GM08714 (cell line): Measurements from ENCODE around the gene PGAM2.

Source experiments
- H3K4me3 ChIP-seq: fragments of 200-500 bp; sonication (Bioruptor generic); 2 replicates; pipeline ENCODE4 v1.5.1; 2014; ENCODE audit warnings: mild to moderate bottlenecking, low read length, inconsistent platforms
- ZNF274 ChIP-seq: IDR thresholded peaks from 2 replicates; pipeline ENCODE4 v1.6.1; 2012; ENCODE audit warnings: mild to moderate bottlenecking, low read depth, low read length

The PGAM2 gene

DNA sequence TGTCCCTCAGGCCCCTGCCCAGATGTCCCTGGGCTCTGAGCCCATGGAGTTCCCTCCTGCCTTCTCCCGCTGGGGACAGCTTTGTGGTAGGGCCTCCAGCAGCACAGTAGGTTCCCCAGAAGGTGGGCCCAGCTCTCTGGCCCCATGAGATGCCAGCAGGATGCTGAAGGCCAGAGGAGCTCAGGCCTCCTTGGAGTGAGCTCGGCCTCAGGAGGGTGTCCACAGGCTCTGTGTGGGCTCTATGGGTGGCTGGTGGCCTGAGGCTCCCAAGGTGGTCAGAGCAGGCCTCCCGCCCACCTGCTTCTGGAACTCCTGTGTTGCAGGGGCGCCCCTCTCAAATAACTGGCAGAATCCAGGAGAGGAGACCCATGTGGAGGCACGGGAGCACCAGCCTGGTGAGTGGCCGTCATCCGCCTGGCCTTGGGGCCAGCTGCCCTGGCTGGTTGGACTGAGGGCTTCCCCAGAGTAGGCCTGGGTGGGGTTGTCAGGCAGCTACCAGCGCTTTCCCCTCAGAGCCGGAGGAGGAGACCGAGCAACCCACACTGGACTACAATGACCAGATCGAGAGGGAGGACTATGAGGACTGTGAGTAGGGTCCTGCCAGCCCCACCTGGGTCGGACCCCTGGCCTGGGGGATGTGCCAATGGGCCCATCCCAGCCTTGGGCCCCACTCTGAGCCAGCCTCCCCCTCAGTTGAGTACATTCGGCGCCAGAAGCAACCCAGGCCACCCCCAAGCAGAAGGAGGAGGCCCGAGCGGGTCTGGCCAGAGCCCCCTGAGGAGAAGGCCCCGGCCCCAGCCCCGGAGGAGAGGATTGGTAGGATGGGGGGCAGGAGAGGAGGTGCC is 42.0 kb upstream of the PGAM2 start:
- no peak overlapping the region for H3K4me3 ChIP-seq
- no peak for TF ChIP-seq ZNF274

DNA sequence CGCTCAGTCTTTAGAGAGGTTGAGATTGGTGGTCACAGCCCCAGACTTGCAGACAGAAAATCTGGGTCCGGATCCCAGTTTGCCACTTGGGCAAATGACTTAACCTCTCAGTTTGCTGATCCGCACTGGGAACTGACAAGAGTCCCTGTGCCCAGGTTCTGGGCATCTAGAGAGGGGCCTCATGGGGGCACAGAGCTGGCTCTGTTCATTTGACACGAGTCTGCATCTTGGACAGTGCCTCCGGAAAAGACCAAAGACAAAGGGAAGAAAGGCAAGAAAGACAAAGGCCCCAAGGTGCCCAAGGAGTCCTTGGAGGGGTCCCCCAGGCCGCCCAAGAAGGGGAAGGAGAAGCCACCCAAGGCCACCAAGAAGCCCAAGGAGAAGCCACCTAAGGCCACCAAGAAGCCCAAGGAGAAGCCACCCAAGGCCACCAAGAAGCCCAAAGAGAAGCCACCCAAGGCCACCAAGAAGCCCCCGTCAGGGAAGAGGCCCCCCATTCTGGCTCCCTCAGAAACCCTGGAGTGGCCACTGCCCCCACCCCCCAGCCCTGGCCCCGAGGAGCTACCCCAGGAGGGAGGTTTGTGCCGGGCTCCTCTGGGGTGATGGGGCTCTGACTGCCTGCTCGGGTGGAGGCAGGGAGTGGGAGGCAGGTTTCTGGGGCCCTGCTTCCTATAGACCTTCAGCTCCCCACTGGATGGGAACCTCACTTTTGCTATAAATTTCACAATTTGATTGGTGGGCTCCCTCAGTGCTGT is 41.1 kb upstream of the PGAM2 start:
- H3K4me3 ChIP-seq = no peak overlapping the region
- TF ChIP-seq ZNF274 = no peak

DNA sequence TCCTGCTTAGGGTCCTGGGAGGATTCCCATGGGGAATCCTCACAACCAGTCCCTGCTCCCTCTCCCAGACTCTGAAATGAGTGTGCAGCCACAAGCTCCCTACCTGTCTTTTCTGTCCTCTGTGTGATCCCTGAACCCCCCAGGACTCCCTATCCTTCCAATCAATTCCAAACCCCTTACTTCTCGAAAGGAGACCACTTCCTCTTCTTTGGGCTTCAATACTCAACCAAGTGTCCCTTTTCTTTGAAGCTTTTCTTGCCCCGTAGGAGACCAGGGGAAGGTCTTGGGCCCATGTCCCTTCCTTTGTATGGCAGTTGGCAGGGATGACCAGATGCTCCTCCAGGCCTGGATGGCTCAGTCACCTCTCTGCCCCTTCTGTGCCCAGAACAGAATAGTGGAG is 40.5 kb upstream of the PGAM2 start:
- H3K4me3 ChIP-seq = no peak overlapping the region
- no peak for TF ChIP-seq ZNF274

DNA sequence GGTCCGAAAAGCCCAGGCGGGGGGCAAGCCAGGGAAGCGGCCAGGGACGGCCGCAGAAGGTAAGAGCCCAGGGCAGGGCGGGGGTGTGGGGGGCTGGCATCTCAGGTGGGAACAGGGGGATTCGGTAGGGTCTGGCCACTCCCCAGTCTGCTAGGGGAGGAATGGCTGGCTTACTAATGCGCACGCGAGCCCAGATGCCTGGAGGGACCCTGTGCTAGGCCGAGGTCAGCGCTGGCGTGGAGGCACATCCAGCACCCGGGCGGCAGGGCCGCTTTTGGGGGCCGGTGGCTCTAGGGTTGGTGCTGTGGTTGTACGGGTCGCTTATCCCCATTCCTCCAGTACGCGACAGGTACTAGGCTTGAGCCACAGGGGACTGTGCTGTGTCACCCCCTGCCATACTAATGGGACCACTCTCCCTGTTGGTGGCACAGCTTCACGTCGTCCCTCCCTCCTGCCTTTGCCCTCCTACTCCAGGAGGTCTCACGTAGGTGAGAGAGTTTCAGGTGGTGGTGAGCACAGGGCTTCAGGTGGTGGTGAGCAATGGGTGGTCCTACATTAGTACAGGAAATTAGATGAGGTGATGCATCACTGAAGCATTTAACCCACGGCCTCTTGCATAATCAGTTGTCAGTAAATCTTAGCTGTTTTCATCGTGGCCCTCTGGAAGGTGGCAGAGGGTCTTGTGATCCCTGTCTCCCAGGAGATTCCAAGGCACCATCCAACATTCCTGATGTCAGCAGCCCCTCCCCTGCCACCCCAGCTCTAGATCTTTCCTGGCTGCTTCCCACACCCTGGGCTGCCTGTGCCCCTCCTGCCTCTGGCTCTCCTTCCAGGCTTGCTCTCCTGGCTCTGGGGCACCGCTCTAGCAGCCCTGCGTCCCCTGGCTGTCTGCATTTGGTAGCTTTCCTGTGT is 39.7 kb upstream of the PGAM2 start:
- H3K4me3 ChIP-seq = no peak overlapping the region; the same call in 1 of the 2 replicates
- no peak for TF ChIP-seq ZNF274

- TF ChIP-seq ZNF274 = no peak
- no peak within 1 kb of the TSS; the same call in 1 of the 2 replicates for H3K4me3 ChIP-seq
These were observed 38.8 kb upstream of the PGAM2 start, which contains the start of gene AEBP1 for GRCh38 chr7:44103923-44104859. Gene AEBP1 (plus strand): TSS chr7:44104345. CDS start chr7:44104666, 321 bp downstream.

GRCh38 chr7:44103566-44103922 is 38.2 kb upstream of the PGAM2 start:
- H3K4me3 ChIP-seq = no peak overlapping the region
- TF ChIP-seq ZNF274 = no peak

DNA sequence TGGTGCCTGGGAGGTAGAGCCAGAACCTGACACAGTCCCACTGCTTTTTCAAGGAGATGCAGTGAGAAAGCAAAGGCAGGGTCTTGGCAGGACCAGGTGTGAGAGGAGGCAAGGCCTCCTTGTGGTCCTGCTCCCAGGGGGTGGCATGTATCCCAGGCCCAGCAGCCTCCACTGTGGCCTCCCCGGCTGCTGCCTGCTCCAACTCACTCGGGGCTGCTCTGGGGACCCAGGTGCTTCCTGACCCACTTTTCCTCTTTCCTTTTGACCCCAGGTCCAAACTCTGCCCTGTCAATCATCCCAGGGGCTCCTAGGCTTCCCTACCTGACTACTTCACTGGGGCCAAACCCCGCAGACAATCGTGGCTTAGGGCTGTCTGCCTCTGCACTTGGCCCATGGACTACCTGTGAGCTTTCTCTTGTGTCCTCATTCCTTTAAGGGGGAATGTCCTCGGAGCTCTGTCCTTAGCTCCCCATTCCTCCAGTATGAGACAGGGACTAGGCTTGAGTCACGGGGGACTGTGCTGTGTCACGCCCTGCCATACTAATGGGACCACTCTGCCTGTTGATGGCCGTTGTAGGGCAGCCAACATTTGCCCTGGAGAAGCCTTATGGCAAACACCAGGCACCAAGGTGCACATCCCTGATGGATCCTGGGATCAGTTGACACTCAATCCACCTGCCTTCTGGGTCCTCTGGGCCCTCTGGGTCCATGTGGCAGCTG is 37.6 kb upstream of the PGAM2 start:
- TF ChIP-seq ZNF274 = no peak
- no peak overlapping the region for H3K4me3 ChIP-seq

- no peak for TF ChIP-seq ZNF274
- H3K4me3 ChIP-seq = no peak overlapping the region
These were observed 36.8 kb upstream of the PGAM2 start for GRCh38 chr7:44101966-44102845.

- no peak overlapping the region for H3K4me3 ChIP-seq
- no peak for TF ChIP-seq ZNF274
These were observed 36.1 kb upstream of the PGAM2 start for GRCh38 chr7:44101303-44101965.

- H3K4me3 ChIP-seq = no peak overlapping the region
- no peak for TF ChIP-seq ZNF274
These were observed 35.3 kb upstream of the PGAM2 start for GRCh38 chr7:44100458-44101302.
